GM13977 (cell line): ENCODE results near the gene ESR1.
"Not testable (repeated sequence)": the region's sequence is repeated elsewhere in the genome, so short reads cannot be mapped to it uniquely, and the experiment has no call there.

Source experiments
- DNase-seq: peaks from one replicate; pipeline ENCODE4 v3.0.0; 2012; ENCODE audit warnings: low spot score
- CTCF ChIP-seq: IDR thresholded peaks from 2 replicates; pipeline ENCODE4 v1.5.1; 2012; ENCODE audit warnings: mild to moderate bottlenecking, control low read depth; ENCODE audit not compliant: insufficient read depth; ENCODE audit errors: extremely low read depth, missing control alignments
- in situ Hi-C: fragments of 300-500 bp; cut with MboI; formaldehyde crosslinking; loops from one replicate; pipeline ENCODE4 v1.12.0; 2022; ENCODE audit warnings: low sequenced_read_pairs, low pct_unique_long_range_greater_than_20kb, mixed read lengths, inconsistent platforms; ENCODE audit not compliant: unreplicated experiment

Gene ESR1

GRCh38 chr6:152012227-152012626, 204.7 kb downstream of the ESR1 start:
- in situ Hi-C loops: no loop called here
- no peak for TF ChIP-seq CTCF
- DNase-seq: no peak

GRCh38 chr6:152018876-152019275, 211.4 kb downstream of the ESR1 start:
- DNase-seq: no peak
- in situ Hi-C loops: no loop called here

GRCh38 chr6:152022303-152022702, 214.8 kb downstream of the ESR1 start:
- no peak for TF ChIP-seq CTCF
- DNase-seq: no peak
- in situ Hi-C loops: no loop called here

More at GRCh38 chr6:152018876-152019275, 211.4 kb downstream of the ESR1 start:
- no peak for TF ChIP-seq CTCF

DNA sequence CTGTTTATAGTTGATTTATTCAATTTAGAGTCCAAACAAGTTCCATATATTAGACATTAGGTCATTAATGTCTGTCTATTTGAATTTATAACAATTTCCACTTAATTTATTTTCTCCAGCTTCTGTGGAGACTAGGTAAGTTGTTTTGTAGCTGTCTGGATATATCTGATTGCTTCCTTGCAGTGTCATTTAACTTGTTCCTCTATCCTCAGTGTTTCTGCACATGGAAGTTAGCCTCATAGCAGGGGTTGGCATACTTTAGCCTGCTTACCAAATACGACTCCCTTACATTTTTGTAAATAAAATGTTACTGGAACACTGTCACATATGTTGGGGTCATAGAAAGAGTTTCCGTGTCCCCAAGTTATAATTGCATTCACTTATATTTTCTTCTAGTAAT, 216.1 kb downstream of the ESR1 start:
- in situ Hi-C loops: no loop called here
- TF ChIP-seq CTCF: no peak
- no peak for DNase-seq

DNA sequence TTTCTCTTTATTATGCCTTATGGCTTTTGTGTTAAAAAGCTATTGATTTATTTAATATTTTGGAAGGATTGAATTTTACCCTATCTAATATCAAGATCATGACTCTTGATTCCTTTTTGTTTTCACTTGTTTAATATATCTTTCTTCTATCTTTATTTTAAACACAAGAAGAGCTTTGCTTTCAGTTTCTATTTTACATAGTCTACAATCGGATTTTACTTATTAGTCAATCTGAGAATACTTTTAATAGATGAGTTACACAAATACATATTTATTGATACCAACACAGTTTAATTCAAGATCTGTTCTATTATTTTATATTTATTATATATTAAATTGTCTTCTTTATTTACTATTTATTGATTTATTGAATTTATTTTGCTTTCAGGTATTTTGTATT, 218.8 kb downstream of the ESR1 start:
- TF ChIP-seq CTCF: no peak
- peak; percentile 19 for DNase-seq
- in situ Hi-C loops: no loop called here

DNA sequence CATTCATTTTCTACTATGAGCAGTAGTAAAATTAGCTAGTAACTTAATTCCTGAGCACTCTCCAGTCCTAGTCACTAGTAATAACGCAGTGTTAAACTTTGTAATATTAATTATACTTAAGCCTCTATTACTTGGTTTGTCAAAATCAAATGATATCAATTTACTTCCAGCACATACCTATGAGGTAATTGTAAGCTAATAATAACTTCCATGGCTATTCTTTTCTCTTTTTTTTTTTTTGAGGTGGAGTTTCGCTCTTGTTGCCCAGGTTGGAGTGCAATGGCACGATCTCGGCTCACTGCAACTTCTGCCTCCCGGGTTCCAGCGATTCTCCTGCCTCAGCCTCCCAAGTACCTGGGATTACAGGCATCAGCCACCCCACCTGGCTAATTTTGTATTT, 219.3 kb downstream of the ESR1 start:
- DNase-seq, in situ Hi-C loops: not testable (repeated sequence)

DNA sequence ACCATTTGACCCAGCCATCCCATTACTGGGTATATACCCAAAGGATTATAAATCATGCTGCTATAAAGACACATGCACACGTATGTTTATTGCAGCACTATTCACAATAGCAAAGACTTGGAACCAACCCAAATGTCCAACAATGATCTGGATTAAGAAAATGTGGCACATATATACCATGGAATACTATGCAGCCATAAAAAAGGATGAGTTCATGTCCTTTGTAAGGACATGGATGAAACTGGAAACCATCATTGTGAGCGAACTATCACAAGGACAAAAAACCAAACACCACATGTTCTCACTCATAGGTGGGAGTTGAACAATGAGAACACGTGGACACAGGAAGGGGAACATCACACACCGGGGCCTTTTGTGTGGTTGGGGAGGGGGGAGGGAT, 226.3 kb downstream of the ESR1 start:
- in situ Hi-C loops, DNase-seq: not testable (repeated sequence)

GRCh38 chr6:152034631-152035030, 227.1 kb downstream of the ESR1 start:
- in situ Hi-C loops: no loop called here
- TF ChIP-seq CTCF: no peak
- no peak for DNase-seq
